Uterus (tissue), 4 donors: ENCODE data around the gene PPP1R9A. TPM values are rescaled to one million over a fixed set of nuclear protein-coding genes. Genes with fewer than 3 reads are reported as not detected.

ENCODE experiments used
- DNase-seq, 2 donors: peaks; one replicate each; pipeline ENCODE4 v3.0.0-alpha.2; 2019 to 2020
- H3K27ac ChIP-seq, 2 donors: fragments of 200-600 bp; sonication (generic); 1 replicate in 1 of 2; 2 replicates in 1 of 2; pipeline ENCODE4 v1.5.1; 2016 to 2018
- H3K27me3 ChIP-seq, 2 donors: fragments of 200-600 bp; sonication (generic); one replicate each; pipeline ENCODE4 v1.5.1; 2018 to 2019; ENCODE audit warnings: control low read depth in 1 of 2
- H3K36me3 ChIP-seq, 2 donors: fragments of 200-600 bp; sonication (generic); one replicate each; pipeline ENCODE4 v1.5.1; 2019; ENCODE audit warnings: control low read depth in 1 of 2
- H3K4me1 ChIP-seq, 2 donors: fragments of 200-600 bp; sonication (generic); one replicate each; pipeline ENCODE4 v1.5.1; 2018 to 2019; ENCODE audit warnings: control low read depth in 1 of 2
- H3K4me3 ChIP-seq, 2 donors: fragments of 200-600 bp; sonication (generic); 1 replicate in 1 of 2; 2 replicates in 1 of 2; pipeline ENCODE4 v1.5.1; 2018 to 2019; ENCODE audit warnings: mild to moderate bottlenecking in 1 of 2
- H3K9me3 ChIP-seq, 2 donors: fragments of 200-600 bp; sonication (generic); one replicate each; pipeline ENCODE4 v1.5.1; 2019; ENCODE audit warnings: control low read depth in 1 of 2
- CTCF ChIP-seq, 4 experiments: fragments of 200-600 bp in 2 of 4; fragments of 450-650 bp in 2 of 4; sonication (generic) in 2 of 4; IDR thresholded peaks; one replicate each; pipeline ENCODE4 v1.5.1; 2016 to 2019; ENCODE audit warnings: antibody characterized with exemption in 4 of 4, mild to moderate bottlenecking in 2 of 4, moderate library complexity in 1 of 4
- POLR2A ChIP-seq, 2 donors: fragments of 450-650 bp; IDR thresholded peaks; one replicate each; pipeline ENCODE4 v1.6.1; 2016; ENCODE audit warnings: antibody characterized with exemption in 2 of 2, mild to moderate bottlenecking in 1 of 2, moderate library complexity in 1 of 2
- intact Hi-C: fragments of 100-400 bp; cut with DNase I; formaldehyde crosslinking; loops from one replicate; pipeline ENCODE4 v1.15.1; 2023; ENCODE audit warnings: low total_unique reads
- total RNA-seq, 4 donors: library from RNA; depleted of rRNA in 3 of 4; stranded (reverse); fragments of >200 nt in 3 of 4; gene quantifications; one replicate each; pipeline versions ENCODE4 v1.1.0 to v1.2.4, GENCODE V29; 2014 to 2023
- donor health status: DM: yes; HTN: yes; CAD: no.

Gene PPP1R9A
- total RNA-seq, 4 donors from 2014 or later, result 5.3 to 39.6 (median 15.0) TPM

GRCh38 chr7:95198863-95199262 is 291.5 kb downstream of the PPP1R9A start:
- TF ChIP-seq POLR2A (IDR thresholded peaks at IDR 0.05) (no peak), CTCF (IDR thresholded peaks at IDR 0.05) (no peak)
- Histone ChIP-seq H3K4me1 (no peaks in the 10 kb centered on the region), H3K27ac (no peak overlapping the region), H3K36me3 (no peaks in the 10 kb centered on the region), H3K27me3 (no peaks in the 10 kb centered on the region), H3K9me3 (no peaks in the 10 kb centered on the region), H3K4me3 (no peak overlapping the region)
- no peak for DNase-seq
- intact Hi-C loops, result no loop called here

GRCh38 chr7:95199779-95200558 is 292.6 kb downstream of the PPP1R9A start:
- Histone ChIP-seq H3K27ac (no peak overlapping the region), H3K27me3 (no peaks in the 10 kb centered on the region), H3K9me3 (no peaks in the 10 kb centered on the region), H3K36me3 (no peaks in the 10 kb centered on the region), H3K4me3 (no peak overlapping the region), H3K4me1 (no peaks in the 10 kb centered on the region)
- intact Hi-C loops, result no loop called here
- TF ChIP-seq CTCF (IDR thresholded peaks at IDR 0.05) (peak; percentile 36 to 56 (median 44)), POLR2A (IDR thresholded peaks at IDR 0.05) (no peak)
- DNase-seq, result peak; percentile 19 to 22

- Histone ChIP-seq H3K4me1 (no peaks in the 10 kb centered on the region), H3K36me3 (no peaks in the 10 kb centered on the region), H3K4me3 (no peak overlapping the region), H3K27me3 (no peaks in the 10 kb centered on the region), H3K27ac (no peak overlapping the region), H3K9me3 (no peaks in the 10 kb centered on the region)
- no peak for DNase-seq
- TF ChIP-seq CTCF (IDR thresholded peaks at IDR 0.05), result no peak
- no peak for TF ChIP-seq POLR2A (IDR thresholded peaks at IDR 0.05)
- intact Hi-C loops, result no loop called here
These were observed 293.3 kb downstream of the PPP1R9A start for GRCh38 chr7:95200741-95201140.

- intact Hi-C loops, result no loop called here
- TF ChIP-seq POLR2A (IDR thresholded peaks at IDR 0.05), result no peak
- no peak for TF ChIP-seq CTCF (IDR thresholded peaks at IDR 0.05)
These were observed 294.3 kb downstream of the PPP1R9A start for GRCh38 chr7:95201727-95202126.

GRCh38 chr7:95204618-95205017 is 297.2 kb downstream of the PPP1R9A start:
- intact Hi-C loops, result no loop called here
- no peaks in the 10 kb centered on the region for H3K9me3 ChIP-seq
- no peaks in the 10 kb centered on the region for H3K36me3 ChIP-seq
- H3K4me1 ChIP-seq, result no peaks in the 10 kb centered on the region
- TF ChIP-seq CTCF (IDR thresholded peaks at IDR 0.05) (no peak), POLR2A (IDR thresholded peaks at IDR 0.05) (no peak)
- H3K4me3 ChIP-seq, result no peak overlapping the region
- no peak overlapping the region for H3K27ac ChIP-seq
- no peak for DNase-seq
- H3K27me3 ChIP-seq, result no peaks in the 10 kb centered on the region

More at GRCh38 chr7:95201727-95202126, 294.3 kb downstream of the PPP1R9A start:
- H3K4me3 ChIP-seq, result no peak overlapping the region
- H3K27me3 ChIP-seq, result no peaks in the 10 kb centered on the region
- no peaks in the 10 kb centered on the region for H3K4me1 ChIP-seq
- DNase-seq, result no peak
- H3K27ac ChIP-seq, result no peak overlapping the region
- no peaks in the 10 kb centered on the region for H3K36me3 ChIP-seq
- no peaks in the 10 kb centered on the region for H3K9me3 ChIP-seq
